Epidermal melanocyte (primary cell): ENCODE results near the gene MTF1.

Experiments used
- DNase-seq: peaks from one replicate; pipeline ENCODE4 v3.0.0; 2011; ENCODE audit warnings: low spot score; ENCODE audit not compliant: insufficient read length

The MTF1 gene

DNA sequence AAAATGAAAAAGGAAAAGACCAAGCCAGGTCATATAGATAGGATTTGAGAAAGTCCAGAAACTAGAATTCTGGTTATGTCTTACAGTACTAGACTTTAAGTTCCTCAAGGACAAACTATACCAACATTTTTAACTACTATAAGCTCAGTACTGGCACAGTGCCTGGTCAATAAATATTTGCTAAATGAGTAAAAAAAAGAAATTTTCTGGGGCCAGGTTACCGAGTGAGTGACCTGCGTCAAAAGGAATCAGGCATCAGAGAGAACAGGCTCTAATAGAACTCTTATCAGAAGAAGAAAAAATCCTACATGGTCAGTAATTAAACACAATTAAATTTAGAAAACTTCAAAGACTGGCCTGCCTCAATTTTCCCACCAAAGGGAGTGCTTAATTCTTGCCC, 27.6 kb downstream of the MTF1 start:
- no peak for DNase-seq

DNA sequence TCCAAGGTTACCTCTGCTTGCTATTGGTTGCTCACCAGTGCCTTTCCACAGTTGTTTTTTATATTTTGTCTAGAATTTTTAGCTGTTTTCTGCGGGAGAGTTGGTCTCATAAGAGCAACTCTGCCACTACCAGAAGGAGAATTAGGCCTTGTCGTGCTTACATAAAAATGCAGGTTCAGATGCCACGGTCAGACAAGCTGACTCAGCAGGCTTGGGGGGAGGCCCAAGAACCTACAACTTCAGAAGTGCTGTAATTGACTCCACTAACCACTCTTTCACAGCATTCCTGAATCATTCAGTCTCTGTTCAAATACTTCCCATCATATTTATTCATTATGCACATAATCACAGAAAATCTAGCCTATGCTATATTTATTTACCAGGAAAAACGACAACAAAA, 28.3 kb downstream of the MTF1 start:
- DNase-seq = no peak

DNA sequence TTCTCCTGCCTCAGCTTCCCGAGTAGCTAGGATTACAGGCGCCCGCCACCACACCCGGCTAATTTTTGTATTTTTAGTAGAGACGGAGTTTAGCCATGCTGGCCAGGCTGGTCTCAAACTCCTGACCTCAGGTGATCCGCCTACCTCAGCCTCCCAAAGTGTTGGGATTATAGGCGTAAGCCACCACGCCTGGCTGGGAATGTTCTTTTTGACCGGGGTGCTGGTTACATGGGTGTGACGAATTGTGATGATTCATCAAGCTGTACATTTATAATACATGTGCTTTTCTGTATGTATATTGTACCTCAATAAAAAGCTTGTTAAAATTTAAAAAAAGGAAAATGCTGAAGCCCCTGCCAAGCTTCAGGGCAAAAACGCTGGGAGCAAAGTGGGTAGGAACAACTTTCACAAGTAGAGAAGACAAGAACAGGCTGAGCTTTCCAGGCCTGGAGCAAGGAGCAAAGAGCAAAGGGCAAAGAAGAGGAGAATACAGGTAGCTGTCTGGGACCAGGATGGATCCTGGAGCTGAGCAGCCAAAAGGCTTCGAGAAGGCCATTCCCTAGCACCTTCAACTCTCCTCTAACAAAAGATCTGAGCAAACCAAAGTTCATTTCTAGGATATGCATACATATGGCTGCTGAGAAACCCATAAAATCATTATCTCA, 30.9 kb downstream of the MTF1 start:
- no peak for DNase-seq

DNA sequence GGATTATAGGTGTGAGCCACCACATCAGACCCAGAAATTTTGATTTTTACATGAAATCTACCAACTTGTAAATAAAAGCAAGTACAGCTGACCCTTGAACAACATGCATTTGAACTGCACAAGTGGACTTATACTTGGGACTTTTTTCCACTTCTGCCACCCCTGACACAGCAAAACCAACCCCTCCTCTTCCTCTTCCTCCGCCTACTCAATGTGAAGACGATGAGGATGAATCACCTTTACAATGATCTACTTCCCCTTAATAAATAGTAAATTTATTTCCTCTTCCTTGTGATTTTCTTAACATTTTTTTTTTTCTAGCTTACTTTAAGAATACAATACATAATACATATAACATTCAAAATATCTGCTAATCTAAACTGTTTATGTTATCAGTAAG, 33.9 kb downstream of the MTF1 start:
- no peak for DNase-seq

DNA sequence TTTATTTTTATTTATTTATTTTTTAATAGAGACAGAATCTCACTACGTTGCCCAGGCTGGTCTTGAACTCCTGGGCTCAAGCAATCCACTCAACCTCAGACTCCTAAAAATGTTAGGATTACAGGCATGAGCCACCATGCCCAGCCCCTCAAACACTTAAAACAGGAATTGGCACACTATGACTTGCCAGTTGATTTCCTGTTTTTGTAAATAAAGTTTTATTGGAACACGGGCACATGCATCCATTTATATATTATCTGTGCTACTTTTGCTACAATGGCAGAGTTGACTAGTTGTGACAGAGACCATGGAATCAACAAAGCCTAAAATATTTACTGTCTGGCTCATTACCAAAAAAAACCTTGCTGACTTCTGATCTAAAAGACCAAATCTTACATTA, 35.4 kb downstream of the MTF1 start:
- no peak for DNase-seq

DNA sequence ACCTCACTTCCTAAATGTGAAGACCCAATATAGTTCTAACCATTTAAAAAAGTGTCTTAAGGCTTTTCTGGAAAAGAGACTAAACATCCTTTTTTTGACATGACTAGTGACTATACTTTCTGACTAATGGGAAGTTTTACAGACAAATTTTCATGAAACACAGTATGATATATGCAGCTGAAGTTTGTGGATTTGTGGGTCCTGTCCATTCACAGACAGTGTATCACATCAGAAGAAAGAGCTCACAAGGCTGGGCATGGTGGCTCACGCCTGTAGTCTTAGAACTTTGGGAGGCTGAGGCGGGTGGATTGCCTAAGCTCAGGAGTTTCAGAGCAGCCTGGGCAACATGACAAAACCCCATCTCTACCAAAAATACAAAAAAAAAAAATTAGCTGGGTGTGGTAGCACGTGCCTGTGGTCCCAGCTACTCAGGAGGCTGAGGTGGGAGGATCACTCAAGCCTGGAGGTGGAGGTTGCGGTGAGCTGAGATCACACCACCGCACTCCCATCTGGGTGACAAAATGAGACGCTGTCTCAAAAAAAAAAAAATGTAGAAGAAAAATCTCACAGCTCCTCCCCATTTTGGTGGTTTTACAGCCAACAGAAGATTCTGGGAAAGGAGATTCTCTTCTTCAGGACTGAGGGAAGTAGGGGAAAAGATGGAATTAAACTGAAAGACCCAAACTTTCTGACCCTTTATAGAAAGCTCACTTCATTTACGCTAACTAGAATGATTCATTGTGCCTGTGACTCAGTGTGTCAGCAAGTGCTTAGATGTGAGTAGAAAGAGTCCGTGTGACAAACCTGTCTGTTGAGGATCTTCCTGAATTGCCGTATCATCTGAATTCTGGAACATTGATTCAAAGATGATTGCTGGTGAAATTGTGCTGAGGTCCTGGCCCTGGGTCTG, 36.2 kb downstream of the MTF1 start:
- no peak for DNase-seq

DNA sequence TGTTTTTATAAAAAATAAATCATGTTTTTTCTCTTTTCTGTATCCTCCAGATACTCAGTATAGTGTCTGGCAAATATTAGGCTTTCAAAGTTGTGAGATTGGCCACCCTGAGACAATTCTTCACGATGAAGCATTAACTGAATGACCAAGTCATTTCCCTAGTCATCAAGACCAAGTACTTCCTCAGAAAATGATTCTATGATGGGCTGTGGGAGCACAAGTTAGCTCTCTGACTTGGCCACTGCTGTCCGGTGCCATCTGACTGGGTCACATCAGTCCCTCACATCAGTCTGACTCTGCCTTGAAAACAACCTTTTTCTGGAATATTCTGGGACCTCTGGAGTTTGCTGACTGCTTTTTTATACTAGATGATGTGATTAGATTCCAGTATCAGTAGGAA, 37.9 kb downstream of the MTF1 start:
- no peak for DNase-seq

DNA sequence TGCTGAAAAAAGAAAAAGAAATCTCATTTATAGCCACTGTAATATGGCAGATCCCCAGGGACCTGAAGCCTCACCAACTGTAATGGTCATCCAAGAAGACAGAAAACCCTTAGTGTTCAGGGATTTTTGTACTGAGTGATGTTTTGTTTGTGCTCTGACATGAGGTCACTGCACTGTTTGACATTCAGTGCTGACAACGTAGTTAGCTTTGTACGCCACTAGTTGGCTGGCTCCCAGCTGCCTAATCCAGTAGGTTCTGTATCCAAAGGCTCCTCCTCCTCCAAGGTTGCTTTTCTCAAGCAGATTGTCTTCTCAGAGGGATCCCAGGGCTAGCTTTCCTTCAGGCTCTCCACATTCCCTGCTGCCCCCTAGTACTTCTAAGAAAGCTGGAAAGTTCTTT, 41.9 kb downstream of the MTF1 start:
- no peak for DNase-seq

DNA sequence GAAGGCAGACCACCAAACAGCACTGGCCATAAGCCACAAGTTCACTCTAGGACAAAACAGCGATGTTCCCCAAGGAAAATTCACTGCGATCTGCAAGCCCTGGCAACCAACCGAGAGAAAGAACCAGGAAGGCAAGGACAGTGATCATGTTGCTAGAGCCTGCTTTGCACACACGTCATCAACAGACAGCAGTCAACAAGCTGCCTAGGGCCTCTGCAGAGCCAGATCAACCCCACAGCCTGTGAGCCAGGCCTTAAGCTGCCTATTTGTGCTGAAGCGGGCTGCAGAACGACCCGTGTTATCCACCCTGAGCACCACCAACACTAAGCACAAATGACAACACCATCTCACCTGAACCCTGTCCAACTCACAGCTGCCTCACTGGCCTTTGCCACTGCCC, 45.1 kb downstream of the MTF1 start:
- DNase-seq = no peak

DNA sequence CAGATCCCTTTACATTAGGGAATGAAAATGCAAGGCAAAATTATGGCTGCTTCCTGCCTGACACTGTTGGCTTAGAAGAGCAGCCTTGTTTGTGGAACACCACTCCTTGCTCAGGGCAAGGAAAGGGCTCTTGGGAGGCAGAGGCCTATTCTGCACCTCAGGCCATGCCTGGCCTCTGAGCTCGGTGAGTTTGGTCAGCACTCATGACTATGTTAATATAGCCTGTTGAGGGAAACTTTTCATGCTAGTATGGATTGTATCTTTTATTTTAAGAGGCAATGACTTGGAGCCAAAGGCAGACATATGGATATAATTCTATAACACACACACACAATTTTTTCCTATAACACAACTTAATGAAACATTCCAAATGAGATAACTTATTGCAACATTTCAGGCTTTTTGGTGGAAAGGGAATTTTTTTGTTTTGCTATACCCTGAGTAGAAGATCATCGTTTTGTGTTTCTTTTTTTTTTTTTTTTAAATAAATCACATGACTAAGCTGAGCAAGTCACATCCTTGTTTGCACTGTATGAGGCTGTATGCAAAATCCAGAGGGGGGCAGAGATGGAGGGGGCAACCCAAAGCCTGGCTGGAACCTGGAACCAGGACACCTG, 45.8 kb downstream of the MTF1 start:
- no peak for DNase-seq

DNA sequence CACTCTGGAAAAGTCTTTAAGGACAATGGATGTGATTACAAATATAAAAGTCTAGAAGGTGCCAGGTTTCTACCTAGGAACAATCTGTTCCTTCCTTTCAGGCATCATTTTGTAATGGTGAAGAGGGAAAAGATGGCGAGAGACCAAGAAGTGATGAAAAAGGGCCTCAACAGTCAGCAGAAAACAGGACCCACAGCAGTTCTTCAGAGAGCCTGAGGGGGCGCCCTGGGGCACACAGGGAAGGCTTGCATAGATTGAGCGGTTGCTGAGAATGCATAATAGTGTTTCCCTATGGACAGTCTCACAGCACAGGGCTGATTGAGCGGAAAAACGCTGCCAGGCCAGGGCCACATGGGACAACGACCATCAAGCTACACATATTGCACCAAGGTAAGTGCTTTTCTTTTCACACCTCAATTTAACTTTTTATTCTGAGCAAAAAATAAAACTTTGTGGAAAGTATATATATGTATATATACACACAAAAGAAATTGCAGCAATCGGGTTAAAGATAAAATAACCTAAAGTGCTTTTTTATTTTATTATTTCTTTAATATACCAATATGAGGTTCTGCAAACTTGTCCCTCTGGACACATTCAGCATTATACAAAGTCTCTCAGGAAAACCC, 48.3 kb downstream of the MTF1 start:
- DNase-seq = no peak

DNA sequence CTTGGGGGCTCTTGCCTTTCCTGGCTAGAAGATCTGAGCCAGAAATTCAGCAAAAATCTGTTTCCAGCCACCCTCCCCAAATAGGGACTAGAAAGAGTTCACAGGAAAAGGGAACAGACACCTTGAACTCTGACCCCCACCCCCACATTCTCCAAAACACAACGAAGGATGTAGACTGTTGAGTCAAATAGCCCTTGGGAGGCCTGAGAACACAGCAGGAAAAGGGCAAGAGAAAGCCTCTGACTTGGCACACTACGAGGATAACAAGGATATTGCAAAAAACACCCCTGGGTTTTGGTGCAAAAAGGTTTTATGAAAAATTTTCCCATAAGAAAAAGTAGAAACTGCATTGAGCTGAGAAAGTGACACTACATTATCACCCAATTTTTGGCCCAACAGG, 49.5 kb downstream of the MTF1 start:
- DNase-seq = no peak

DNA sequence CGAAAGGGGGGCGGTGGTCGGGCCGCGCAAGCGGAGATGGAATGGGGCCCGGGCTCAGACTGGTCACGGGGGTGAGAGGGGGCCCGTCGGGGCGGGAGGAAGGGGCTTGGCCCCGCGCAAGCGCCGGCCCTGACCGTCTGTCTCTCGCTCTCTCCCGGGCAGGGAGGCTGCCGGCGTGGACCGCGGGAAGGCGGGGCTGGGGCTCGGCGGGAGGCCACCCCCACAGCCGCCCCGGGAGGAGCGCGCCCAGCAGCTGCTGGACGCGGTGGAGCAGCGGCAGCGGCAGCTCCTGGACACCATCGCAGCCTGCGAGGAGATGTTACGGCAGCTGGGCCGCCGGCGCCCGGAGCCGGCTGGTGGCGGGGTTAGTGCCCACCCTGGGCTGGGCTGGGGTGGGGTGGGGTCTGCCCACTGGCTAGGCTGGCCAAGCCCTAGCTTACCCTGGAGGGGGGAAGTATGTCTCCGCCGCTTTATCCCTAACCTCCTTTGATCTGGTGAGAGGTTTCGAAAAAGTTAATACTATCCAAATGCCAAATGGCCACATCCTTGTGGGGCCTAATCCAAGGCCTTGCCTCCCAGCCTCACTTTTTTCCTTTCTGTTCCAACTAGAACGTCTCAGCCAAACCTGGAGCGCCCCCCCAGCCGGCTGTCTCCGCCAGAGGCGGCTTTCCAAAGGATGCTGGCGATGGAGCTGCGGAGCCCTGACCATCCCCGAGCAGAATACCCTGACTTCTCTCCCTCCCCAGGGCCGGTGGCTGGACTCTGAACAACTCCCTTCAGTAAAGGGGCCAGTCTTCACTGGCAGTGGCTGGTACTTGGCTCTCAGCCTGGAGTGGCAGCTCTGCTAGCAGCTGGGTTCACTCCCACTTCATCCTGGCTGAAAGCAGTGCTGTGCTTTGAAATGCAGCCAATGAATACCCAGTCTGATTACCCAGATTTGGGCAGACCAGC, 50.7 kb downstream of the MTF1 start:
- DNase-seq = peak; percentile 81

DNA sequence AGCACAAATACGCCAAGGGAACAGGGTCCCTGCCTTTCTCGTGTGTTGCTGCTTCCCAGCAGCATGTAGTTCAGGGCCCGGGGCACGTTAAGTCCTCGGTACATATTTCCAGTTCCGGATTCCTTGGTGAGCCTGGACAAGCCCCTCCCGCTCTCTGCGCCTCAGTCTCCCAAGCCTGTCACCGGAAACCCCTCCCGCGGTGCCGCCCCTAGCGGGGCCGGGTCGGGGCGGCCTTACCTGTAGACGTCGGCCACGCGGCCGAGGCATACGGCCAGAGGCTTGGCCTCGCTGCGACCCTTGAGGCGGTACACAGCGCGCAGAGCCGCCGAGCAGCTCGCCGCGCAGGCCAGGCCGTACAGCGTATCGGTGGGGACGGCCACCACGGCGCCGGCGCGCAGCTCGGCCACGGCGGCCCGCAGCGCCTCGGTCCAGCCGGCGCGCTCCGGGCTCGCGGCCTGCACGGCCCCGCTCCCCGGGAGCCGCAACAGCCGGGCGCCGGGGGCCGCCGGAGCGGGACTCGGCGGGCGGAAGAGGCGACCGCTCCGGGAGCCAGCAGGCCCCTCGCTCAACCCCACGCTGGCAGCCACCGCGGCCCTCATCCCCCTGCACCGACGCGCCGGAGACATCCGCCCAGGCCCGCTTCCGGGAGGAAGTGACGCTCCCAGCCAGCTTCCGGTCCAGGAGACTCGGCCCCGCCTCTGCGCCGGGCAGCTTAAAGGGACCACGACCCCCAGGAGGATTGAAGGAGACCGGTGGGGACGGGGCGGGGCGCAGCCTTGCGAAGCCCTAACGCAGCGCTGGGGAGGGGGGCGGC, 51.6 kb downstream of the MTF1 start, which contains the start of the genes C1orf122 and YRDC:
TSS of gene C1orf122 (plus strand) at position 236 of the 814 bp plus-strand sequence. CDS start 615 bp downstream, outside the sequence.
TSS of gene YRDC (minus strand) at position 654 of the 814 bp plus-strand sequence. CDS start at position 626, 28 bp downstream.
- peak; percentile 98 for DNase-seq

DNA sequence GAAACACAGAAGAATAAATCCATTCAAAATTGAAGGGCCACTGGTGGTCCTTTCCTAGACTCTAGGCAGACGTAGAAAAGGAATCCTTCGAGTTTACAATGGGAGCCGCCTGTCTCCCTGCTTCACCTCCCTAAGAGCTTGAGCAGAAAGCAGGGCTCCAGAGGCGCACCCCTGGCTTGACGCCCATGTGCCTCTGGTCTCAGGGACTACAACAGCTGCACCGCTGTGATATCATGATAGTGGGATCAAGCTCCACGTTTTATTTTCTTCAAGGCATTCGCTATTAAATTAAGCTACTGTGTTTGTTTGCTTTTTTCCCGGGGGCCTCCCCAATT, 52.2 kb downstream of the MTF1 start:
- DNase-seq = no peak

DNA sequence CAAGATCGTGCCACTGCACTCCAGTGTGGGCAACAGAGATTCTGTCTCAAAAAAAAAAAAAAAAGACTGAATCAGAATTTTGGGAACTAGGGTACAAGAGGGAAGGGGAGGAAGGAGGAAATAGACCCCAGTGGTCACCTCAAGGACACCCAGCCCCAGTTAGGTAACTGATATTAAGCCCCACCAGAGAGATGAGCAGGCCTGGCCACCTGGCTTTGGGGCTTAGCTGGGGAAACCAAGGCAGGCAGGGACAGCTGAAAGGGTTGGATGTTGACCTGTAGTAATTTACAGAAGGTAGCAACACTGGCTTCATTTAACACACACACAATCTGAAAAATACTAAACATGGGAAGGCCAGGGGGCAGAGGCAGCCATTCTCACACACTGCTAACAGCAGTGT, 57.0 kb downstream of the MTF1 start:
- DNase-seq = no peak

DNA sequence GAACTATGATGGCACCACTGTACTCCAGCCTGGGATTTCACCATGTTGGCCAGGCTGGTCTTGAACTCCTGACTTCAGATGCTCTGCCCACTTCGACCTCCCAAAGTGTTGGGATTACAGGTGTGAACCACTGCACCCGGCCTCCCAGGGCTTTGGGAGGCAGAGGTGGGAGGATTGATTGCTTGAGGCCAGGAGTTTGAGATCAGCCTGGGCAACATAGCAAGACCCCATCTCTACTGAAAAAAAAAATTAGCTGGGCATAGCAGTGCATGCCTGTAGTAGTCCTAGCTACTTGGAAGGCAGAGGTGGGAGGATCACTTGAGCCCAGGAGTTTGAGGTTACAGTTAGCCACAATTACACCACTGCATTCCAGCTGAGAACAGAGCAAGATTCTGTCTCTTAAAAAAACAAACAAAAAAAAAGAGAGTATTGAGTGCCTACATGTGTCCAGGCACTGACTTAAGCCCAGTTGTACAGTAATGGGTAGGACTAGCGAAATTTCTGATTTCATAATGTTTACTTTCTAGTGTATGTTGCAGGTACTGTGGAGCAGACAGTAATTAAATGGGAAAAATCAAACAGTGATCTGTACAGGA, 61.5 kb downstream of the MTF1 start:
- DNase-seq = no peak

DNA sequence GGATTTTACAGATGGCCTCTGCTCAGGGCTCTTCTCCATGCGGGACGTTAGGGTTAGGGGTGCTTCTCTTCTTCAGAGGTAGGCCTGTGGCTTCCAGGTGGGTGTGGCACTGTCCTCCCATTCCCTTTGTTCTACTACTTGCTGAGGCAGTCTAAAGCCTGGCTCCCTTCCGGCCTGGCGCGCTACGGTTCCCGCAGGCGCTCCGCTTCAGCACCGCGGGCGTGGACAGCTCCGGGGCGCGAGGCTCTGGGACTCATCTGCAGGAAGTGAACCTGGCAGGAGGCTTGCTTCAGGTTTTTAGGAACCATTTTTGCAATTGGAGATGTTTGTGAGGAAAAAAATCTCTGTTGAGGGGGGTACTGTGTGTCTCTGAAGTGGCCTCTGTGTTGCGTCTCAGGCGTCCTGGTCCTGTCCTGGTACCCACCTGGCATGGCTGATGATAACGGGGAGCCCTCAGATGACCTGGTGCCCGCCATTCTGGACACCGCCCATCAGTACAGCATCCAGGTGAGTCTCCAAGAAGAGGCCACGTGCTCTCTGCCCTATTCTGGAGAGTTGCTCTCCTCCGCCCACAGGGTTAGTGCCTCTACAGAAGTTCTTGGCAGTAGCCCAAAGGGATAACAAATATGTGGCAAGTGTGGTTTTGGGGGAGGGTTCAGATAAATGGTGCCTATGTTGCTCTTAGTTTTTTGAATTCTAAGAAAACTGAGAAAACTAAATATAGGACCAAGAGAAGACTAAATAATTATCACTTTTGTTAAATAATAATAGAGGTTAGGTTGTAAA, 63.9 kb downstream of the MTF1 start:
- DNase-seq = peak; percentile 64
